GM23338 (cell line): ENCODE data around the gene VSX1. TPM values are rescaled to one million over a fixed set of nuclear protein-coding genes. Genes with fewer than 3 reads are reported as not detected.

ENCODE experiments used
- ATAC-seq: fragments of 200-7000 bp; cut with Tn5 transposase; 3 replicates; pipeline ENCODE4 v1.9.1; 2020
- DNase-seq: peaks from one replicate; pipeline ENCODE4 v3.0.0-alpha.2; 2015; ENCODE audit warnings: low spot score
- H2AFZ ChIP-seq: fragments of 200-600 bp; sonication (generic); 2 replicates; pipeline ENCODE4 v1.8.0; 2016; ENCODE audit warnings: antibody characterized with exemption, mild to moderate bottlenecking, moderate library complexity
- H3F3A ChIP-seq: fragments of 200-600 bp; sonication (generic); replicated peaks from 2 replicates; pipeline ENCODE4 v1.8.0; 2017; ENCODE audit warnings: antibody characterized with exemption, mixed run types, low read depth
- H3K27ac ChIP-seq: fragments of 200-600 bp; sonication (generic); 2 replicates; pipeline ENCODE4 v1.6.1; 2016; ENCODE audit warnings: low read depth
- H3K27me3 ChIP-seq: fragments of 200-600 bp; sonication (generic); 2 replicates; pipeline ENCODE4 v1.8.0; 2016; ENCODE audit warnings: mild to moderate bottlenecking, mixed run types, moderate library complexity; ENCODE audit not compliant: insufficient read depth
- H3K36me3 ChIP-seq: fragments of 200-600 bp; sonication (generic); 2 replicates; pipeline ENCODE4 v1.8.0; 2016; ENCODE audit warnings: mild to moderate bottlenecking; ENCODE audit not compliant: insufficient read depth
- H3K4me1 ChIP-seq: fragments of 200-600 bp; sonication (generic); 2 replicates; pipeline ENCODE4 v1.8.0; 2016; ENCODE audit warnings: mild to moderate bottlenecking, moderate library complexity; ENCODE audit not compliant: insufficient read depth
- H3K4me2 ChIP-seq: fragments of 200-600 bp; sonication (generic); 2 replicates; pipeline ENCODE4 v1.7.1; 2017; ENCODE audit warnings: mixed run types
- H3K4me3 ChIP-seq: fragments of 200-600 bp; sonication (generic); 2 replicates; pipeline ENCODE4 v1.6.1; 2016; ENCODE audit warnings: mixed run types
- H3K79me2 ChIP-seq: fragments of 200-600 bp; sonication (generic); replicated peaks from 2 replicates; pipeline ENCODE4 v1.8.0; 2017; ENCODE audit warnings: mild to moderate bottlenecking; ENCODE audit not compliant: insufficient read depth
- H3K9me2 ChIP-seq: fragments of 200-600 bp; sonication (generic); 2 replicates; pipeline ENCODE4 v1.8.0; 2017; ENCODE audit not compliant: insufficient read depth
- H4K20me1 ChIP-seq: fragments of 200-600 bp; sonication (generic); replicated peaks from 2 replicates; pipeline ENCODE4 v1.8.0; 2017; ENCODE audit warnings: mild to moderate bottlenecking; ENCODE audit not compliant: insufficient read depth
- H3K27ac Mint-ChIP-seq: 2 replicates; pipeline ENCODE4 v1.8.0; 2020; ENCODE audit warnings: inconsistent platforms, mild to moderate bottlenecking, moderate library complexity, mixed read lengths
- H3K27me3 Mint-ChIP-seq: 3 replicates; pipeline ENCODE4 v1.8.0; 2022; ENCODE audit warnings: low read depth, mild to moderate bottlenecking, moderate library complexity, mixed read lengths, inconsistent platforms; ENCODE audit not compliant: insufficient read depth, poor library complexity
- H3K36me3 Mint-ChIP-seq: 3 replicates; pipeline ENCODE4 v1.8.0; 2021; ENCODE audit warnings: low read depth, mild to moderate bottlenecking, inconsistent platforms, moderate library complexity, mixed read lengths
- H3K4me1 Mint-ChIP-seq: 3 replicates; pipeline ENCODE4 v1.8.0; 2020; ENCODE audit warnings: mild to moderate bottlenecking, inconsistent platforms, mixed read lengths
- H3K4me3 Mint-ChIP-seq: 3 replicates; pipeline ENCODE4 v1.8.0; 2021; ENCODE audit warnings: moderate library complexity, mild to moderate bottlenecking, inconsistent platforms, mixed read lengths
- H3K9me3 Mint-ChIP-seq: 3 replicates; pipeline ENCODE4 v1.8.0; 2020; ENCODE audit warnings: moderate library complexity, mild to moderate bottlenecking, inconsistent platforms, mixed read lengths
- CREB1 ChIP-seq: fragments of 250-450 bp; sonication (Bioruptor Pico); IDR thresholded peaks from 2 replicates; pipeline ENCODE4 v1.5.0; 2020; ENCODE audit warnings: low read depth, mild to moderate bottlenecking, moderate library complexity
- EZH2phosphoT487 ChIP-seq: fragments of 200-600 bp; sonication (generic); IDR thresholded peaks from one replicate; pipeline ENCODE4 v1.8.1; 2018; ENCODE audit warnings: antibody characterized with exemption; ENCODE audit not compliant: unreplicated experiment
- POLR2AphosphoS5 ChIP-seq: IDR thresholded peaks from 2 replicates; pipeline ENCODE4 v1.6.1; 2016; ENCODE audit warnings: antibody characterized with exemption, low read depth
- polyA plus RNA-seq: library from polyadenylated mRNA; unstranded; fragments of >200 nt; fragmentation: Nextera tagmentation; extraction: Ambion mirVana; gene quantifications from 2 replicates; pipeline ENCODE4 v1.2.1, GENCODE V29; 2016
- total RNA-seq: library from RNA; depleted of rRNA; stranded (reverse); fragments of >200 nt; shearing (Covaris generic); gene quantifications from 2 replicates; pipeline ENCODE4 v1.2.3, GENCODE V29; 2014
- TF ChIP-seq, protein P1 (sequence below): fragments of 250-450 bp; sonication (Bioruptor Pico); IDR thresholded peaks from 2 replicates; pipeline ENCODE4 v1.5.0; 2020; ENCODE audit warnings: mild to moderate bottlenecking, moderate library complexity
- TF ChIP-seq, protein P2 (sequence below), 2 experiments: fragments of 200-600 bp in 1 of 2; sonication (generic) in 1 of 2; conservative IDR thresholded peaks; 2 replicates each; pipeline versions ENCODE4 v1.5.1 to v1.6.1; 2016 to 2017; ENCODE audit warnings: antibody characterized with exemption in 2 of 2, low read depth in 2 of 2, mild to moderate bottlenecking in 2 of 2, moderate library complexity in 1 of 2

VSX1 gene
- total and polyA plus RNA-seq, 2 experiments from 2014 or later = 0.73 TPM; not detected in 1

DNA sequence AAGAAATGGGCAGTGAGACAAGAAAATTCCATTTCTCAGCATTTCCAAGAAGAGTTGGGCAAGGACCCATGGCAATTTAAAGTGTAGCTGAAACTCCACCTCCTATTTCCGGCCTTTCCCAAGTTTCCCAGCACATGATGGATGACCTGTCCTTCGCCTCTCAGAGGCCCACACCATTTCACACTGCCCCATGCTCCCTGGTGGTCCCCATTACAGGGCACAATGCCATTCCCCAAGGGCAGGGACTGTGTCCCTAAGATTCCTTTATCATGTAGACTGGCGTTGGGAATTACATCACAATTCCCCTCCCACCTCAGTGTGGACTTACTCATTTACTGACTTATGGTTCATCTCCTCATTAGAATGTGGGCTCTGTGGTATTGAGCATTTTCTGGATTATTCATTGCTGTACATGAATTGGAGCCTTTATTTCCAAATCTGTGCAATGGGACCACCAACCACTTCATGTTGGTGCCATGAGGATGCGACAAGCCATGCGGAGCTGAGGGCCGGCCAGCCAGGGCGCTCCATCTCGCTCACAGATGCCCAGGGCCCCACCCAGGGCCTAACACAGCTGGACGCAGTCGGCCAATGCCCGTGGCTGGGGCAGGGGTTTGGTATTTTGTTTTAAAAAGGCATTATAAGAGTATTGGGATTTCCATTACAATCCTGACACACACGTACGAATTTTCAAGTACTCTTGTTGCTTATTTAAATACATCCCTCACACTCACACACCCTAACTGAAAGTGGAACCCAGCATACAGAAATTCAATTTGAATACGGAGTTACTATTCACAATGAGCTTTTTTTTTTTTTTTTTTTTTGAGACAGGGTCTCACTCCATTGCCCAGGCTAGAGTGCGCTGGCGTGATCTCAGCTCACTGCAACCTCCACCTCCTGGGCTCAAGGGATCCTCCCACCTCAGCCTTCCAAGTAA is 29.4 kb downstream of the VSX1 start:
- DNase-seq (no peak), ATAC-seq (no peak)
- Histone ChIP-seq H3K9me2 (no peaks in the 10 kb centered on the region; the same call in 1 of the 2 replicates), H3K27ac (no peak overlapping the region), H3K4me1 (peaks cover 8% of the 10 kb centered on the region; the same call in 1 of the 2 replicates), H3K27me3 (peaks cover 27% of the 10 kb centered on the region), H3K4me3 (no peak overlapping the region), H3K79me2 (no peaks in the 10 kb centered on the region), H3K36me3 (no peaks in the 10 kb centered on the region), H2AFZ (no peak overlapping the region), H3F3A (no peaks in the 10 kb centered on the region), H3K4me2 (no peak overlapping the region), H4K20me1 (no peaks in the 10 kb centered on the region)
- Mint-ChIP-seq H3K36me3 (no peaks in the 10 kb centered on the region), H3K27ac (no peak overlapping the region), H3K4me3 (no peak overlapping the region), H3K27me3 (peaks cover 29% of the 10 kb centered on the region), H3K9me3 (no peaks in the 10 kb centered on the region), H3K4me1 (peaks cover 10% of the 10 kb centered on the region; the same call in 1 of the 3 replicates)
- TF ChIP-seq CREB1 (CRISPR knock-in tag) (no peak), EZH2phosphoT487 (no peak), POLR2AphosphoS5 (no peak)
- TF ChIP-seq, protein P1, sequence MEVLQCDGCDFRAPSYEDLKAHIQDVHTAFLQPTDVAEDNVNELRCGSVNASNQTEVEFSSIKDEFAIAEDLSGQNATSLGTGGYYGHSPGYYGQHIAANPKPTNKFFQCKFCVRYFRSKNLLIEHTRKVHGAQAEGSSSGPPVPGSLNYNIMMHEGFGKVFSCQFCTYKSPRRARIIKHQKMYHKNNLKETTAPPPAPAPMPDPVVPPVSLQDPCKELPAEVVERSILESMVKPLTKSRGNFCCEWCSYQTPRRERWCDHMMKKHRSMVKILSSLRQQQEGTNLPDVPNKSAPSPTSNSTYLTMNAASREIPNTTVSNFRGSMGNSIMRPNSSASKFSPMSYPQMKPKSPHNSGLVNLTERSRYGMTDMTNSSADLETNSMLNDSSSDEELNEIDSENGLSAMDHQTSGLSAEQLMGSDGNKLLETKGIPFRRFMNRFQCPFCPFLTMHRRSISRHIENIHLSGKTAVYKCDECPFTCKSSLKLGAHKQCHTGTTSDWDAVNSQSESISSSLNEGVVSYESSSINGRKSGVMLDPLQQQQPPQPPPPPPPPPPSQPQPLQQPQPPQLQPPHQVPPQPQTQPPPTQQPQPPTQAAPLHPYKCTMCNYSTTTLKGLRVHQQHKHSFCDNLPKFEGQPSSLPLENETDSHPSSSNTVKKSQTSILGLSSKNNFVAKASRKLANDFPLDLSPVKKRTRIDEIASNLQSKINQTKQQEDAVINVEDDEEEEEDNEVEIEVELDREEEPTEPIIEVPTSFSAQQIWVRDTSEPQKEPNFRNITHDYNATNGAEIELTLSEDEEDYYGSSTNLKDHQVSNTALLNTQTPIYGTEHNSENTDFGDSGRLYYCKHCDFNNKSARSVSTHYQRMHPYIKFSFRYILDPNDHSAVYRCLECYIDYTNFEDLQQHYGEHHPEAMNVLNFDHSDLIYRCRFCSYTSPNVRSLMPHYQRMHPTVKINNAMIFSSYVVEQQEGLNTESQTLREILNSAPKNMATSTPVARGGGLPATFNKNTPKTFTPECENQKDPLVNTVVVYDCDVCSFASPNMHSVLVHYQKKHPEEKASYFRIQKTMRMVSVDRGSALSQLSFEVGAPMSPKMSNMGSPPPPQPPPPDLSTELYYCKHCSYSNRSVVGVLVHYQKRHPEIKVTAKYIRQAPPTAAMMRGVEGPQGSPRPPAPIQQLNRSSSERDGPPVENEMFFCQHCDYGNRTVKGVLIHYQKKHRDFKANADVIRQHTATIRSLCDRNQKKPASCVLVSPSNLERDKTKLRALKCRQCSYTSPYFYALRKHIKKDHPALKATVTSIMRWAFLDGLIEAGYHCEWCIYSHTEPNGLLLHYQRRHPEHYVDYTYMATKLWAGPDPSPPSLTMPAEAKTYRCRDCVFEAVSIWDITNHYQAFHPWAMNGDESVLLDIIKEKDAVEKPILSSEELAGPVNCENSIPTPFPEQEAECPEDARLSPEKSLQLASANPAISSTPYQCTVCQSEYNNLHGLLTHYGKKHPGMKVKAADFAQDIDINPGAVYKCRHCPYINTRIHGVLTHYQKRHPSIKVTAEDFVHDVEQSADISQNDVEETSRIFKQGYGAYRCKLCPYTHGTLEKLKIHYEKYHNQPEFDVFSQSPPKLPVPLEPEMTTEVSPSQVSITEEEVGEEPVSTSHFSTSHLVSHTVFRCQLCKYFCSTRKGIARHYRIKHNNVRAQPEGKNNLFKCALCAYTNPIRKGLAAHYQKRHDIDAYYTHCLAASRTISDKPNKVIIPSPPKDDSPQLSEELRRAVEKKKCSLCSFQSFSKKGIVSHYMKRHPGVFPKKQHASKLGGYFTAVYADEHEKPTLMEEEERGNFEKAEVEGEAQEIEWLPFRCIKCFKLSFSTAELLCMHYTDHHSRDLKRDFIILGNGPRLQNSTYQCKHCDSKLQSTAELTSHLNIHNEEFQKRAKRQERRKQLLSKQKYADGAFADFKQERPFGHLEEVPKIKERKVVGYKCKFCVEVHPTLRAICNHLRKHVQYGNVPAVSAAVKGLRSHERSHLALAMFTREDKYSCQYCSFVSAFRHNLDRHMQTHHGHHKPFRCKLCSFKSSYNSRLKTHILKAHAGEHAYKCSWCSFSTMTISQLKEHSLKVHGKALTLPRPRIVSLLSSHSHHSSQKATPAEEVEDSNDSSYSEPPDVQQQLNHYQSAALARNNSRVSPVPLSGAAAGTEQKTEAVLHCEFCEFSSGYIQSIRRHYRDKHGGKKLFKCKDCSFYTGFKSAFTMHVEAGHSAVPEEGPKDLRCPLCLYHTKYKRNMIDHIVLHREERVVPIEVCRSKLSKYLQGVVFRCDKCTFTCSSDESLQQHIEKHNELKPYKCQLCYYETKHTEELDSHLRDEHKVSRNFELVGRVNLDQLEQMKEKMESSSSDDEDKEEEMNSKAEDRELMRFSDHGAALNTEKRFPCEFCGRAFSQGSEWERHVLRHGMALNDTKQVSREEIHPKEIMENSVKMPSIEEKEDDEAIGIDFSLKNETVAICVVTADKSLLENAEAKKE (CRISPR knock-in tag) = no peak
- TF ChIP-seq, protein P2, sequence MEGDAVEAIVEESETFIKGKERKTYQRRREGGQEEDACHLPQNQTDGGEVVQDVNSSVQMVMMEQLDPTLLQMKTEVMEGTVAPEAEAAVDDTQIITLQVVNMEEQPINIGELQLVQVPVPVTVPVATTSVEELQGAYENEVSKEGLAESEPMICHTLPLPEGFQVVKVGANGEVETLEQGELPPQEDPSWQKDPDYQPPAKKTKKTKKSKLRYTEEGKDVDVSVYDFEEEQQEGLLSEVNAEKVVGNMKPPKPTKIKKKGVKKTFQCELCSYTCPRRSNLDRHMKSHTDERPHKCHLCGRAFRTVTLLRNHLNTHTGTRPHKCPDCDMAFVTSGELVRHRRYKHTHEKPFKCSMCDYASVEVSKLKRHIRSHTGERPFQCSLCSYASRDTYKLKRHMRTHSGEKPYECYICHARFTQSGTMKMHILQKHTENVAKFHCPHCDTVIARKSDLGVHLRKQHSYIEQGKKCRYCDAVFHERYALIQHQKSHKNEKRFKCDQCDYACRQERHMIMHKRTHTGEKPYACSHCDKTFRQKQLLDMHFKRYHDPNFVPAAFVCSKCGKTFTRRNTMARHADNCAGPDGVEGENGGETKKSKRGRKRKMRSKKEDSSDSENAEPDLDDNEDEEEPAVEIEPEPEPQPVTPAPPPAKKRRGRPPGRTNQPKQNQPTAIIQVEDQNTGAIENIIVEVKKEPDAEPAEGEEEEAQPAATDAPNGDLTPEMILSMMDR (conservative IDR thresholded peaks at IDR 0.05; ENCODE audit: low read depth in 2 of 2) = no peak
